Spleen (tissue), 11 donors: ENCODE results near the gene MERTK. TPM values are rescaled to one million over a fixed set of nuclear protein-coding genes. Genes with fewer than 3 reads are reported as not detected.

ENCODE experiments used
- DNase-seq: peaks from one replicate; pipeline ENCODE4 v3.0.0-alpha.2; 2020
- H3K27ac ChIP-seq, 8 donors: fragments of 200-600 bp; sonication (generic) in 7 of 8; 1 replicate in 4 of 8; 2 replicates in 4 of 8; pipeline versions ENCODE4 v1.5.0 to v1.8.0; 2016 to 2021; ENCODE audit warnings: inconsistent platforms in 4 of 8, mild to moderate bottlenecking in 4 of 8, moderate library complexity in 1 of 8
- H3K27me3 ChIP-seq, 7 donors: fragments of 200-600 bp; sonication (generic) in 6 of 7; replicated peaks in 1 of 7; 1 replicate in 4 of 7; 2 replicates in 3 of 7; pipeline versions ENCODE4 v1.5.0 to v1.8.0; 2016 to 2021; ENCODE audit warnings: inconsistent platforms in 3 of 7, mild to moderate bottlenecking in 1 of 7
- H3K36me3 ChIP-seq, 6 donors: fragments of 200-600 bp; sonication (generic) in 5 of 6; 1 replicate in 4 of 6; 2 replicates in 2 of 6; pipeline versions ENCODE4 v1.5.0 to v1.8.0; 2016 to 2021; ENCODE audit warnings: inconsistent platforms in 2 of 6
- H3K4me1 ChIP-seq, 6 donors: fragments of 200-600 bp; sonication (generic) in 5 of 6; 1 replicate in 3 of 6; 2 replicates in 3 of 6; pipeline versions ENCODE4 v1.5.0 to v1.8.0; 2016 to 2021; ENCODE audit warnings: inconsistent platforms in 3 of 6
- H3K4me3 ChIP-seq, 8 donors: fragments of 200-600 bp; sonication (generic) in 7 of 8; 1 replicate in 4 of 8; 2 replicates in 4 of 8; pipeline versions ENCODE4 v1.5.0 to v1.8.0; 2016 to 2021; ENCODE audit warnings: inconsistent platforms in 4 of 8, mild to moderate bottlenecking in 4 of 8, moderate library complexity in 2 of 8
- H3K9me3 ChIP-seq, 8 donors: fragments of 200-600 bp; sonication (generic) in 7 of 8; 1 replicate in 4 of 8; 2 replicates in 4 of 8; pipeline versions ENCODE4 v1.5.0 to v1.8.0; 2016 to 2021; ENCODE audit warnings: inconsistent platforms in 4 of 8
- CTCF ChIP-seq, 11 experiments: fragments of 200-600 bp in 7 of 11; fragments of 450-650 bp in 4 of 11; sonication (generic) in 4 of 11; IDR thresholded peaks in 8 of 11; conservative IDR thresholded peaks in 3 of 11; 1 replicate in 7 of 11; 2 replicates in 4 of 11; pipeline versions ENCODE4 v1.4.0 to v1.8.0; 2016 to 2021; ENCODE audit warnings: antibody characterized with exemption in 11 of 11, inconsistent platforms in 4 of 11, mild to moderate bottlenecking in 1 of 11
- POLR2A ChIP-seq, 3 donors: fragments of 450-650 bp; IDR thresholded peaks; one replicate each; pipeline ENCODE4 v1.5.1; 2017; ENCODE audit warnings: antibody characterized with exemption in 3 of 3, mild to moderate bottlenecking in 1 of 3
- POLR2AphosphoS5 ChIP-seq, 3 donors: sonication (generic); formaldehyde crosslinking; IDR thresholded peaks; one replicate each; pipeline ENCODE4 v1.5.1; 2017; ENCODE audit warnings: antibody characterized with exemption in 3 of 3
- WGBS, 5 donors: extraction: QIAGEN DNeasy Blood & Tissue Kit in 3 of 5; methylation state at CpG; one replicate each; pipeline versions ENCODE4 v1.1.5 to v1.1.7; 2013 to 2018; 5-methylcytosine and 5-hydroxymethylcytosine counted together
- intact Hi-C: fragments of 100-400 bp; cut with DNase I; formaldehyde crosslinking; loops from one replicate; pipeline ENCODE4 v1.15.0; 2023; ENCODE audit warnings: low total_unique reads
- polyA plus RNA-seq, 3 donors: library from polyadenylated mRNA; stranded (reverse); fragments of 200-250 nt; gene quantifications; one replicate each; pipeline ENCODE4 v1.2.1, GENCODE V29; 2013
- total RNA-seq, 7 donors: library from RNA; depleted of rRNA in 3 of 7; stranded (reverse); fragments of >200 nt in 3 of 7; fragmentation: NEBNext Ultra II Directional in 4 of 7; extraction: Animal tissue kit (Norgen Biotek cat#: 25700) in 4 of 7; gene quantifications; one replicate each; pipeline versions ENCODE4 v1.1.0 to v1.2.1, GENCODE V29; 2016 to 2021
- donor health status: healthy with polysubstance abuse.
- donor health status: DM: no; HTN: no; CAD: no; lungs with moderate emphysema.
- donor health status: DM: no; HTN: no; CAD: no.
- donor health status: Bipolar disorder and iron deficiency.
- donor health status: healthy.
- donor health status: DM: no; HTN: no; CAD: no.
- donor health status: DM: yes; HTN: yes; CAD: no.

The MERTK gene
- total and polyA plus RNA-seq, 10 donors, result 6.9 to 127 (median 49.7) TPM

- DNase-seq, result peak; percentile 96
- Histone ChIP-seq H3K9me3 (no peaks in the 10 kb centered on the region), H3K4me3 (peak within 1 kb of the TSS; percentile 92 to 100 (median 100)), H3K4me1 (peaks cover 3 to 33% (median 24%) of the 10 kb centered on the region in 6 donors), H3K27ac (peak within 1 kb of the TSS; percentile 84 to 92 (median 89)), H3K27me3 (no peaks in the 10 kb centered on the region), H3K36me3 (peaks cover 0 to 18% (median 10%) of the 10 kb centered on the region in 6 donors)
- WGBS, 5 donors, result 0 to 1% (median 0%) methylated on average over 13 to 73 of the region's 73 CpGs
- TF ChIP-seq CTCF (IDR thresholded peaks at IDR 0.05 in 8 of 11, conservative IDR thresholded peaks at IDR 0.05 in 3 of 11) (peak in 2 of 11 experiments; percentile 3 to 16), POLR2AphosphoS5 (IDR thresholded peaks at IDR 0.05) (peak; percentile 88 to 92 (median 89)), POLR2A (IDR thresholded peaks at IDR 0.05) (peak in 1 of 3 donors; percentile 10)
- intact Hi-C loops, result no loop called here
Measured at GRCh38 chr2:111883661-111884591, 14.5 kb upstream of the MERTK start, which contains the start of gene ANAPC1. ANAPC1 (minus strand) TSS chr2:111884193; CDS start chr2:111880825, 3,368 bp downstream.

GRCh38 chr2:111884592-111884964 lies 13.8 kb upstream of the MERTK start:
- peak overlapping the region; percentile 84 to 92 (median 89) for H3K27ac ChIP-seq
- H3K36me3 ChIP-seq, result peaks cover 0 to 11% (median 7%) of the 10 kb centered on the region in 6 donors
- H3K9me3 ChIP-seq, result no peaks in the 10 kb centered on the region
- peak overlapping the region; percentile 92 to 100 (median 100) for H3K4me3 ChIP-seq
- no peak for TF ChIP-seq CTCF (IDR thresholded peaks at IDR 0.05 in 8 of 11, conservative IDR thresholded peaks at IDR 0.05 in 3 of 11)
- no peak for TF ChIP-seq POLR2A (IDR thresholded peaks at IDR 0.05)
- no peak for TF ChIP-seq POLR2AphosphoS5 (IDR thresholded peaks at IDR 0.05)
- H3K4me1 ChIP-seq, result peaks cover 3 to 33% (median 24%) of the 10 kb centered on the region in 6 donors
- H3K27me3 ChIP-seq, result no peaks in the 10 kb centered on the region
- 12 to 20% (median 18%) methylated on average over 11 of the region's 11 CpGs for WGBS, 5 donors
- no peak for DNase-seq
- intact Hi-C loops, result no loop called here

GRCh38 chr2:111896024-111896423 lies 2.4 kb upstream of the MERTK start:
- H3K36me3 ChIP-seq, result no peaks in the 10 kb centered on the region
- intact Hi-C loops, result no loop called here
- TF ChIP-seq POLR2AphosphoS5 (IDR thresholded peaks at IDR 0.05), result peak in 1 of 3 donors; percentile 55
- TF ChIP-seq POLR2A (IDR thresholded peaks at IDR 0.05), result no peak
- no peak for TF ChIP-seq CTCF (IDR thresholded peaks at IDR 0.05 in 8 of 11, conservative IDR thresholded peaks at IDR 0.05 in 3 of 11)
- H3K4me3 ChIP-seq, result peak overlapping the region in 1 of 8 donors; percentile 19
- H3K27ac ChIP-seq, result peak overlapping the region in 3 of 8 donors; percentile 10 to 23 (median 14)
- no peak for DNase-seq
- 51 to 61% (median 57%) methylated on average over 3 of the region's 3 CpGs for WGBS, 5 donors
- peaks cover 0 to 35% (median 5%) of the 10 kb centered on the region in 7 donors for H3K27me3 ChIP-seq
- no peaks in the 10 kb centered on the region for H3K9me3 ChIP-seq
- peaks cover 4 to 53% (median 36%) of the 10 kb centered on the region in 6 donors for H3K4me1 ChIP-seq

- peak overlapping the region in 3 of 8 donors; percentile 10 to 23 (median 14) for H3K27ac ChIP-seq
- intact Hi-C loops, result no loop called here
- DNase-seq, result no peak
- no peak for TF ChIP-seq POLR2A (IDR thresholded peaks at IDR 0.05)
- no peak for TF ChIP-seq CTCF (IDR thresholded peaks at IDR 0.05 in 8 of 11, conservative IDR thresholded peaks at IDR 0.05 in 3 of 11)
- peaks cover 0 to 35% (median 5%) of the 10 kb centered on the region in 7 donors for H3K27me3 ChIP-seq
- H3K4me3 ChIP-seq, result peak overlapping the region in 1 of 8 donors; percentile 19
- H3K9me3 ChIP-seq, result no peaks in the 10 kb centered on the region
- H3K36me3 ChIP-seq, result no peaks in the 10 kb centered on the region
- WGBS, 5 donors, result 79 to 89% (median 85%) methylated on average over 6 of the region's 6 CpGs
- peaks cover 4 to 58% (median 38%) of the 10 kb centered on the region in 6 donors for H3K4me1 ChIP-seq
Measured at GRCh38 chr2:111896576-111896975, 1.8 kb upstream of the MERTK start.
